HFF-Myc (cell line): ENCODE measurements around the gene OR13C3.
"Not testable (repeated sequence)": the region's sequence is repeated elsewhere in the genome, so short reads cannot be mapped to it uniquely, and the experiment has no call there.

Experiments
- DNase-seq: peaks from one replicate; pipeline ENCODE4 v3.0.0-alpha.2; 2011; ENCODE audit warnings: low read depth; ENCODE audit errors: extremely low read depth
- H3K4me3 ChIP-seq: replicated peaks from 2 replicates; pipeline ENCODE4 v1.5.1; 2011; ENCODE audit warnings: low read depth, mild to moderate bottlenecking, control low read depth, low read length
- TF ChIP-seq, protein P1 (sequence below): IDR thresholded peaks from 2 replicates; pipeline ENCODE4 v1.5.1; 2012; ENCODE audit warnings: mild to moderate bottlenecking, low read depth, low read length, control low read depth; ENCODE audit errors: missing control alignments

Gene OR13C3

DNA sequence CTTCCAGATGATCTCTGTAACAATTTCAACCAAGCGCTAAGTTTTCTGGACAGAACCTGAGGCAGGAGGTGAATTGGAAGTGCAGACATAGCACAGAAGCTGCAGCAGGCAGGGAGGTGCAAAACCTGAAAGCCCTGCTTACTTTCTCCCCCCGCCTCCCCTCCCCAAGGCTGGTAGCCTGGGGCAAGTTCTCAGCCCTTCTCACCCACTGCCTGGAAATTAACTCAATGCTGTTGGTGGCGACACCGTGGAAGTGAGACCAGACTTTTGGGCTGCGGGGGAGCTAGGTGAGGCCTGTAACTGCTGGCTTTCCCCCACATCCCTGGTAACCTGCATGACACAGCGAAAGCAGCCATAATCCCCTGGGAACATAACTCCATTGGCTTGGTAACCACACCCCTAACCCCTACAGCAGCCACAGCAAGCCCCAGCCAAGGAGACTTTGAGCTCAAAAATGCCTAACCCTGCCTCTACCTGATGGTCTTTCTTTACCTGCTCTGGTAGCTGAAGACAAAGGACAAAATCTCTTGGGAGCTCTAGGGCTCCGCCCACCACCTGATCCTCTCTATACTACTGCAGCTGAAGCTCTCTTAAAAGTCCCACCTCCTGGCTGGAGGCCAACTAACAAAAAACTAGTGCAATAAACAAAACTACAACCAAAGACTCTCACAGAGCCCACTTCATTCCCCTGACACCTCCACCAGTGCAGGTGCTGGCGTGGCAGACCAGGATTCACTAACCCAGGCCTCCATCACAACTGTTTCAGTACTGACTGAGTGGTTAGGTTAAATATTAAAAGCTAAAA, 20.4 kb upstream of the OR13C3 start:
- TF ChIP-seq, protein P1, sequence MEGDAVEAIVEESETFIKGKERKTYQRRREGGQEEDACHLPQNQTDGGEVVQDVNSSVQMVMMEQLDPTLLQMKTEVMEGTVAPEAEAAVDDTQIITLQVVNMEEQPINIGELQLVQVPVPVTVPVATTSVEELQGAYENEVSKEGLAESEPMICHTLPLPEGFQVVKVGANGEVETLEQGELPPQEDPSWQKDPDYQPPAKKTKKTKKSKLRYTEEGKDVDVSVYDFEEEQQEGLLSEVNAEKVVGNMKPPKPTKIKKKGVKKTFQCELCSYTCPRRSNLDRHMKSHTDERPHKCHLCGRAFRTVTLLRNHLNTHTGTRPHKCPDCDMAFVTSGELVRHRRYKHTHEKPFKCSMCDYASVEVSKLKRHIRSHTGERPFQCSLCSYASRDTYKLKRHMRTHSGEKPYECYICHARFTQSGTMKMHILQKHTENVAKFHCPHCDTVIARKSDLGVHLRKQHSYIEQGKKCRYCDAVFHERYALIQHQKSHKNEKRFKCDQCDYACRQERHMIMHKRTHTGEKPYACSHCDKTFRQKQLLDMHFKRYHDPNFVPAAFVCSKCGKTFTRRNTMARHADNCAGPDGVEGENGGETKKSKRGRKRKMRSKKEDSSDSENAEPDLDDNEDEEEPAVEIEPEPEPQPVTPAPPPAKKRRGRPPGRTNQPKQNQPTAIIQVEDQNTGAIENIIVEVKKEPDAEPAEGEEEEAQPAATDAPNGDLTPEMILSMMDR = no peak
- no peak overlapping the region for H3K4me3 ChIP-seq
- DNase-seq = no peak

DNA sequence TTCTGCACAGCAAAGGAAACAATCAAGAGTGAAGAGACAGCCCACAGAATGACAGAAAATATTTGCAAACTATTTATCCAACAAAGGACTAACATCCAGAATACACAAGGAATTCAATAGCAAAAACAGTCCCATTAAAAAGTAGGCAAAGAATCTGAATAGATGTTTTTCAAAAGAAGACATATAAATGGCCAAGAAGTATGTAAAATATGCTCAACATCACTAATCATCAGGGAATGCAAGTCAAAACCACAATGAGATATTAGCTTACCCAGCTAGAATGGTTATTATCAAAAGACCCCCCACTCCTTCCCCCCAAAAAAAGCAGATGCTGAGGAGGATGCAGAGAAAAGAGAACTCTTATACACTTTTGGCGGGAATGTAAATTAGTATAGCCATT, 18.9 kb upstream of the OR13C3 start:
- TF ChIP-seq, protein P1 = no peak
- H3K4me3 ChIP-seq = no peak overlapping the region
- no peak for DNase-seq

GRCh38 chr9:104553261-104553660, 16.6 kb upstream of the OR13C3 start:
- no peak overlapping the region for H3K4me3 ChIP-seq
- TF ChIP-seq, protein P1 = no peak
- DNase-seq = no peak

- no peak for DNase-seq
- TF ChIP-seq, protein P1 = no peak
These were observed 8.0 kb upstream of the OR13C3 start for GRCh38 chr9:104544644-104545043.

GRCh38 chr9:104539275-104539674, 2.6 kb upstream of the OR13C3 start:
- TF ChIP-seq, protein P1 = no peak
- H3K4me3 ChIP-seq = no peak overlapping the region

More at GRCh38 chr9:104544644-104545043, 8.0 kb upstream of the OR13C3 start:
- no peak overlapping the region for H3K4me3 ChIP-seq

GRCh38 chr9:104527109-104527508, 9.5 kb downstream of the OR13C3 start, which contains the start of gene OR13C4:
OR13C4 (minus strand) TSS chr9:104527209; CDS start chr9:104527209, 0 bp downstream.
- TF ChIP-seq, protein P1 = no peak
- DNase-seq = no peak
- no peak within 1 kb of the TSS for H3K4me3 ChIP-seq

More at GRCh38 chr9:104539275-104539674, 2.6 kb upstream of the OR13C3 start:
- no peak for DNase-seq

DNA sequence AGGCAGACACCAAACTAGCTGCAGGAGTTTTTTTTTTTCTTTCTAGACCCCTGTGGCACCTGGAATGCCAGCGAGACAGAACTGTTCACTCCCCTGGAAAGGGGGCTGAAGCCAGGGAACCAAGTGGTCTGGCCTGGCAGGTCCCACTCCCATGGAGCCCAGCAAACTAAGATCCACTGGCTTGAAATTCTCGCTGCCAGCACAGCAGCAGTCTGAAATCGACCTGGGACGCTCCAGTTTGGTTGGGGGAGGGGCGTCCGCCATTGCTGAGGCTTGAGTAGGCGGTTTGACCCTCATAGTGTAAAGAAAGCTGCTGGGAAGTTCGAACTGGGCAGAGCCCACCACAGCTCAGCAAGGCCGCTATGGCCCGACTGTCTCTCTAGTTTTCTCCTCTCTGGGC, 16.4 kb downstream of the OR13C3 start:
- H3K4me3 ChIP-seq, DNase-seq: not testable (repeated sequence)
